NOMO-1 treated with dmso at 0.1 percent for 144 hours (cell line): ENCODE data around the gene SETBP1.

ENCODE experiments used
- DNase-seq: peaks from one replicate; lab custom pipeline; 2025; ENCODE audit not compliant: unreplicated experiment; lab: John Stamatoyannopoulos, UW

Gene SETBP1

DNA sequence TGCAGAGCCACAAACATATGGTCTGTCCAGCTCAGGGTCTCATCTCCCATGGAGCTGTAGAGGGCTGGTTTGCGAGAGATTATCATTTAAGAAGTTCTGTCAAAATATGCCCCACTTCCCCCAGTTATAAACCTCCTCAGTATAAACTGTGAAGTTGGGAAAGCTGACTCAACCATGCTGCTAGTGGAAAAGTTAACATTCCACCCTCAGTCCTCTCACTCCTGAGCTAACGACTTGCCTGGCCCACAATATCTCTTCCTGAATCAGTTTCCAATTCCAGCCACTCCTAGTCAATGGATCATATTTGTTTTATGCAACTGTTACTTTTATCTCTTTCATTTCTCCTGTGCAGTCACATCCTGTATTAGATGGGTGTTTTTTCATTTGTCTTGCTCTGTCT, 326.2 kb downstream of the SETBP1 start:
- DNase-seq, result no peak

DNA sequence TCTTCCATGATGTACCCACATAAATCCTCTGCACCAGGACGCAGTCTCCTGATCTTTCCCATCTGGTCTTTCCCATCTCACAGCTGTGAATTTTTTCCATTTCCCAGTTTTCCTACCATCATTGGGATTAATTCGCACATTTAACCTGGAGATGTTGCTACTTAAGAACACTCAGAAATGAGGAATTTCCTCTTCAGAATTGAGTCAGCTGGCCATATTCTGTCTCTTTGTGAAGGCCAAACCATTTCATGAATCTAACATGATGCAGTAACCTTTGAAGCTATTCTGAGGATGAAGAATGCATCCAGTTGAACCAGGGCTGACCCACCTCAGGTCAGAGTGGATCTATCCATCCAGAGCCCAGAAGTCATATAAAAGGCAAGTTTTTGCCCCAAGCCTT, 326.8 kb downstream of the SETBP1 start:
- DNase-seq, result no peak

DNA sequence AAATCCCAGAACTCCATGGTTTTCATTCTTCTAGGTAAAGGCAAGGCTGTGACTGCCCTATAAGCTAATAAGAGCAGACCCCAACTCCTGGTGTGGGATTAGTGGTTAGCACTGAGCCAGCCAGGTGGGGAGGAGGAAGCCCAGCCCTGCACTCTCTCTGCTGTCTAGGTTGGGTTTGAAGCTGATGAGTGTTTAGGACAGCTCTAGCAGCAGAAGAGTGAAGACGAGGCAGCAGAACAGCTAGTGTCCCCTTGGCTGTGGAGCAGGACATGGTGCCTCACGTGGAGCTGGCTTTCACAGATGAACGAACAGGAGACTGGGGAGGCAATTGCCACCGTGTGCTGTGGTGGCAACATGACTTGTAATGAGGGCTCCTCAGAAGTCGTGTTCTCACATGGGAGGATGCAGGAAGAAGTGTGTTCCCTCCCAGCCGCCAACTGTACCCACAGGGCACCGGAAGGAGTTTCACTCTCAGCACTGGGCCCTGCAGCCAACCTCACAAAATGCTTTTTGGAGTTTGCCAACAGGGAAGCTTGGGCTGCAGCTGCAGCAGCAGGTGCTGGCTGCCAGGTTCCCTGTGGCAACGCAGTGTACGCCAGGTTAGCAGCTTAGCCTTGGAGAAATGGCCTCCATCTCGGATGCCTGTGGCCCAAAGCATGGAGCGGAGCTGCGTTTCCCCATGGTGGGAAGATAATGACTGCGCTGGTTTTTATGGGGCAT, 328.2 kb downstream of the SETBP1 start:
- DNase-seq, result no peak

DNA sequence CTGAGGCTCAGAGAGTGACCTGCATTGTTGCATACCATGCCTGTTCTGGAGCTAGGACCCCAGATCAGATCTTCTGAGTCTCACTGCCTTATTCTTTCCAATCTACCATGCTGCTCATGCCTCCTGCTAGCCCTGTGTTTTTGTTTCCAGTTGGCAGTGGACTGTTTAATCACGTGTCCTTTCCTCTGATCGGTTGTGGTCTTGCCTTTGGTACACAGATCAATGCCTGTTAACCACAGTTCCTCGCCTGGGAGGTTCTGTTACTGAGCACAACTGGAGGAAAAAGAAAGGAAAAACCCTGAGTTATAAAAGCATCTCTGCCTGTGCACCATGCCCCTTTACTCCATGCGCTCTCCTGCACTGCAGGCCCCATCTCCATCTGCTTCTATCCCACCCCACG, 329.1 kb downstream of the SETBP1 start:
- DNase-seq, result no peak

DNA sequence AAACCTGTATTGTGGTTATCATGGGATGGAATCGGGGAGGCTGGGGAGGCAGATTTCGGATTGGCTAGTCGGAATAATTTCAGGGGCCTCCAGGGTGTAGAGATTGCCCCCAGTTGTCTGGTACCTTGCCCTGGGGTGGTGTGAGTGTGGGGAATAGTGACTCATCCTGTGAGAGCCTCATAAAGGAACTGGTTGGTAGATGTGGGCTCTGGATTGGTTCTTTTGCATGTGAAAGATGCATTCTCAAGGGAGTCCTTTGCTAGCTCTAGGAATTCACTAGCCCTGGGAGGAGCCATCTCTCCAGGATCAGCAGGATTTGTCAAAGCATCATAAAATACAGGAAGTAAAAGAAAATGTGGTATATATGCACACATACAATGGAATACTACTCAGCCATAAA, 331.6 kb downstream of the SETBP1 start:
- DNase-seq, result no peak

DNA sequence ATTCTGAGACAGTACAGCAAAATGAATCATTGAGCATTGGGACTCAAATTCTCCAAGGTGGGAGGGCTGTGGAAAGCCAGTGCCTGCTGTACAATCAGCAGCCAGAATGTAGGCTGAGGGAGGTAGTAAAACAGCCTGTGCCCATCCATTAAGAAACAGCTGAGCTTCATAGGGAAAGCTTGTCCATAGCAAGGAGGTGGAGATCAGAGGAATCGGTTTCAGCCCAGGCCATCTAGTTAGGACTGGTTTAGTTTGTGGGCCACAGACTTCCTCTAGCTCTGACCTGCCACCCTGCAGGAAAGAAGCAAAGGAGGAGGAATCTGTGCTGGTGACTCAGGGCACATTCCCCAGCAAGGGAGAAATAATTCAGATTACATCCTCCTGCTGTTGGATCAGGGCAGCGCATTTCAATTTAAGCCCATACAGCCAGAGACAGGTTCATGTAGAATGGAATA, 333.4 kb downstream of the SETBP1 start:
- no peak for DNase-seq

DNA sequence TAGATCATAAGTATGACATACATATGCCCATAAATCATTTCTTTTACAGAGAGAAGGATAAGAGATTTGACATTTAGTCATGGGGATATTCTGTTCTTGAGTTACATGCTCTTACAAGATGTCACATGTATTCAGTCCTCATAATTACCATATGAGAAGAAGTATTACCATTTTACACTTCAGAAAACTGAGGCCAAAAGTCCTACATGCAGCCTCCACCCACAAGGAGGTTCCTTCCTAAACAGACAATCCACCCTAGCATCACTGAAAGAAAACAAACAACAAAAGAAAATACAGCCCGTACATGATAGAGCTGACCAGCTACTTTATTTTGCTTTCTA, 335.1 kb downstream of the SETBP1 start:
- DNase-seq, result no peak

DNA sequence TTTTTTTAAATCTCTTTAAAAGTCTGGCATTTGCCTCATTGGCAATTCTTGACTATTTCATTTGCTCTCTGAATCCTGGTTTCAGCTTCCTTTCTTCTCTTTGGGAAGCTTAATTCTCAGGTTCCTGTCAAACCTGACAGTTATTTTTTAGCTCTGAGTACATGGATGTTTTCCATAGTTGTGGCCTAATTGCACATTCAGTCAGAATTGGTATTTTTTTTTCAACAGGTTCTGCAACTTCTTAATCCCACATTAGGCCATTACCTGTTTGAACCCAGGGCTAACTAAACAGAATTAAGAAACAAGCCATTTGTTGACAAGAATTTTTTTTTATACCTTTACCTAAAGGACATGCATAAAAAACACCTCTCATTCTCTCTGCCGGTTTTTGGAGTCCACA, 338.8 kb downstream of the SETBP1 start:
- DNase-seq, result no peak

DNA sequence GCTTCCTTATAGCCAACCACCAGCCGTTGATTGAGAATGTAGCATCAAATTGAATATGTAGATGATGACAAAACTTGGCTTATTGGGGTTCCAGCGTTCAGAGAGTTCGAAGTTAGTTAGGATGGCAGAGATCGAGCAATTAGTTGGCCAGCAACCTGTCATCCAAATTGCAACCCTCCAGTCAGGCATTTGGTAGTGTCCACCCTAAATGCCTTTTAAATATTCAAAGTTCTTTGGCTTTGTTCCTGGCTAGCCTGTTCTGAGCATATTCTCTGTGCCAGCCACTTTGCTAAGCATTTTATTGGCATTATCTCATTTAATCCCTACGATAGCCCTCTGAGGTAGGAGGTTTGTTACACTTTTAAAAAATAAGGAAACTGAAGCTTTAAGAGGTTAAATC, 342.8 kb downstream of the SETBP1 start:
- no peak for DNase-seq

DNA sequence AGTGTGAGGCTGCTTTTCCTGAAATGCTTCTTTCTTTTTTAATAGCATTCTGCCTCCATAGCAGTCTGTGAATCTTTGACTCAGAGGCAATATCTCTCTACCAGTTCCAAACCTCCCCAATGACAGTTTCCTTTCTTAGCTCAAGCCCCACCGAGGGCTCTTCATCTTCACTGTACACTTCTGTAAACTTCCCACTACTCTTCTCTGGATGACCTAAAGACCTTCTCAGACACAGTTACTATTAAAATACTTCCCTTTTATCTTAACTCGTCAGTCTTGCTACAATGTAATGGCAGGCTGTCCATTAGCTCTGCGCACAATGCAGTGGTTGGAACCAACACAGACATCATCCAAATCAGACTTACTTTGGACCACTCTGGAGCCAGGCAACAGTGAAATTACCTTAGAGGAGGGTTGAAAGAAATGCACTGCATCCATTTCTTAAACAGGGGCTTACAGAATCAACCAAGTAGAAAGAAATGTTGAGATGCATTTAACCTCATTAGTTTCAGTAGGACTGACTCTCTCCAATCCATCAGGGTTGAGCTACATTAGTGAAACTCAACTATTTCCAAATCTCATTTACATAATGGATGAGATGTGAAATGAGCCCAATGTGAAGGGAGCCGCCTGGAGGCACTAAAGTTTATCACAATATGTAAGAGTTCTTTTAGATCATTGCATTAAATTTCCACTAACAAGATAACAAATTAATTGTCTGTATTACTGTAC, 343.8 kb downstream of the SETBP1 start:
- no peak for DNase-seq

DNA sequence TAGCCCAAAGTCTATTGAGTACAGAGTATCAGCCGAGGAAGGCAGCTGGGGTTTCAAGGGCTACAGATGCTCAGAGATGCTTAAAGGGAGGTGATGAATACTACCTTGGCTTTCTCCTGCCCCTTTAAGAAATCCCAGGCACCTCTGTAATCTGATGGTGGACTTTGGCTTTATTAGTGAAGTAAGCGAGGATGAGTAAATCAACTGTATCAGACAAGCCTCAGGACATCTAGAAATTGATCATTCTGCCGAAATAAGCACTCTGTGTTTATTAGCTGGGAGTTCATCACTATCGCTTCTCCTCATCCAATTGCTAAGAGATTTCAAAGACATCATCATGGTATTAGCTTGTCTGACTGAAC, 344.4 kb downstream of the SETBP1 start:
- no peak for DNase-seq

DNA sequence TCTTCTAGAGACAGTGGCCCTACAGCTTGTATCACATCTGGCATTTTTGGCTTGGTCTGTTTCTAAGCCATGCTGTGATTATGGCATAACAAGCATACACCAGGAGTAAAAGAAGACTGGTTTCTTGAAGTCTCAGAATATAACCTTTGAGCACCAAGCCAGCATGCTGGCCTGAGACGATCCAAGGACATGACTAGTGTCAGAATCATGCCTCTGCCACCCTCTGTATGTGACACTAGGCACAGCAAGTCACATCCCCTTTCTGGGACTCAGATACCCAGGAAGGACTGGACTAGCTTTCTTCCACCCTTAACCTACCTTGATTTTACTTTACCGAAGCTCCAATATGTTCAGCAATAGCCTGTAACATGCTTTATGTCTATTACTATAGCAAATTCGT, 345.5 kb downstream of the SETBP1 start:
- no peak for DNase-seq

DNA sequence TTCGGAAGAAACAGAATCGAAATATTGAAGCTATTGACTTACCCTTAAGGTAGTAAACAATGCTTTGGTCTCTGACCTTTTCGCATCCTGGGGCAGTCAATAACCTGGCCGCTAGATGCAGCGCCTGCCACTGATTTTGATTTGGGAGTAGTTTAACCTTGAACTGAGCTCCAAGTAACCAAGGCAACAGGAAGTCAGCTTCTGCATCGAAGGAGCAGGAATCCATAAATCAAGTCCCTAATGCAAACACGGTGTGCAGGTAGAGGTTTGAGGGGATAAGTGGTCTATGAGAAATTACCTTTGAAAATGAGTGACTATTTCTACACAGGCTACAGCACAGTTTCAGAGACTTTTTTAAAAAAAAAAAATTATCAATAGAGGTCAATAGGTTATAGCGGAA, 353.5 kb downstream of the SETBP1 start:
- DNase-seq, result no peak

DNA sequence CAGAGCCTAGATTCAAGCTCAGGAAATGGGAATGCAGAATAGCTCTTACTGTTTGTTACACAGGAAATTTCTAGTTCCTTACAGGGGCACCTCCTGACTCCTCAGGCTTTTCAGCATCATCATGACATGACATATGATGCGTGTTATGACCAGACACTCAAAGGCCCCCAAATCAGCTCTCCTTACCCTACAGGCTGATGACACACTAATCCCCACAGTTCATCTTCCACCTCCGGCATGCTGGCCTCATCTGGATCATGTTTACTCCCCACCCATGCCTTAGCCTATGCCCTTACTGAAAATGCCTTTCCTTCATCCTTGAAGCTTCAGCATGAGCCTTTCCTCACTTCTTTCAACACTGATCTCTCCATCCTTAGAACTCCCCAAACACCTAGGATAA, 356.9 kb downstream of the SETBP1 start:
- no peak for DNase-seq

DNA sequence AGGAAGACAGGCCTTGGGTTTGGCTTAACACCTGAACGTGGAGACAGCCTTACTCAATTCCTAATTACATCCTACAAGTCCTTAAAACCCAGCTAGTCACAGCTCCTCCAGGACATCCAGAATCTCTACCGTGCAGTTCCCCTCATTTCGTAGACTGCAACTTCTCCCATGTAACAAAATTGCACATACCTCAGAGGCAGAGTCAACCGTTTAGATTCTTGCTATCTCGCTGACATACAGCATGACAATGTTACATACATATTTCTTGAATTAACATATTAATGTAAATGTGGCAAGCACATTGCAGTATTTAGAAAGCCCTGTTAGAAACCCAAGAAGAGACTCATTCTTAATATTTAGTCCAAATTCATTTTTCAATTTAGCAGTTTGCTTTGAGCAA, 358.7 kb downstream of the SETBP1 start:
- DNase-seq, result no peak

DNA sequence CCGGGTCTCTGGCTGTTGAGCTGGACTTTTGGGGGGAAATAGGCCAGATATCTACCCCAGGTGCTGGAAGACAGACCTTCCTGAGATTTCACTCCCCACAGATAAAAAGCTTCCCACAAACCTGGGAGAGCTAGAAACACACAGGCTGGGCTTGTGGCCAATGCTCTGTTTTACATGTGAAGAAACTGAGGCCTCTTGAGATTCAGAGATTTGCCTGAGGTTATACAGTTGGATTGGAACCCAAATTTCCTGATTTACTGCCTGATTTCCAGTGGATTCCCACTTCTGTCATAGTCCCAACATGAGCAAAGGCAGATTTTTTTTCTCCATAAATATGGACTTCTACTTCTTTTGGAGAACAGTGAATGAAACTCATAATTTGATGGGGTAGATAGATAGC, 360.2 kb downstream of the SETBP1 start:
- DNase-seq, result no peak

DNA sequence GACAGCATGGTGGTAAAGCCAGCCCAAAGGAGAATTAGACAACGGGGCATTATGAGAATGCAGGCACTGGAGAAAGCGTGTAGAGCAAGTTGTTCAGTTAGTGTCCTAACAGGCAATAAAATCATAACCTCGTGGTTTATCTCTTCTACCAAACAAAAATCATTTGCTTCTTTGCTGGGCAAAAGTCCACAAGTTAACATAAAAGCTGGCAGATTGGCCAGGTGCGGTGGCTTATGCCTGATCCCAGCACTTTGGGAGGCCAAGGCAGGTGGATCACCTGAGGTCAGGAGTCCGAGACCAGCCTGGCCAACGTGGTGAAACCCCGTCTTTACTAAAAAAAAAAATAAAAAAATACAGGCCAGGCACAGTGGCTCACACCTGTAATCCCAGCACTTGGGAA, 364.1 kb downstream of the SETBP1 start:
- DNase-seq, result no peak

DNA sequence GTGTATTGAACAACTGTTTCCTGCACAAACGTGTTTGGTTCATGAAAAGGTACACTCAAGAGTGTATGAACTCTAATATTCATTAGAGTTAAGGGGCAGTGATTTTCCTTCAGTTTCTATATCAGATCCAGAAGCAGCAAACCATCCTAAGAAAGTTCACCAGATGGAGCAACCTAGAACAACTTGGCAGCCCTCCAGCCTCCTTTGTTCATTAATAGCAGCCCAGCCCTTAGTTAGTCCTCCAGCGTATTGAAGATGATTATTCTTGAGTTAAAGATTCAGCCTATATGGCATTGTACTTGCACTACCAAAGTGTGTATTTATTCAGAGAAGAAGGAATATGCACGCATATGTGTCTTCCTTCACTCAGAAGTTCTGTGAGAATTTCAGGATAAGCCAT, 365.5 kb downstream of the SETBP1 start:
- no peak for DNase-seq

DNA sequence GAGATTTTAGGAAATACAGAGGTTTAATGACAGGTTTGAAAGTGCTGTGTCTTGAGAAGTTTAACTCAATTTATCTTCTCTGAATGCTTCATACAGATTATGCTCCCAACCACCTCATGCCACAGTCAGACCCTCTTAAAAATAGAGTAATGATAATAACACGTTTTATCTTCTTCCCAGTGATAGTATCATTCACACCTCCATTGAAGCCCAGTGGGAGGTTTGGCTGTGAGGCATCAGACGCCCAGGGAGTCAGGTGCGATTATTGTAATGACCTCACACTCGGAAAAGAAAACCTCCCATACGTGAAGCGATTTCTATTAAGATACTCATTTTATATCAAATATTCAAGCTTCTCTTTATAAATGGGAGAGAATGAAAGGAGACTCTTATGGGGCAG, 366.3 kb downstream of the SETBP1 start:
- no peak for DNase-seq

DNA sequence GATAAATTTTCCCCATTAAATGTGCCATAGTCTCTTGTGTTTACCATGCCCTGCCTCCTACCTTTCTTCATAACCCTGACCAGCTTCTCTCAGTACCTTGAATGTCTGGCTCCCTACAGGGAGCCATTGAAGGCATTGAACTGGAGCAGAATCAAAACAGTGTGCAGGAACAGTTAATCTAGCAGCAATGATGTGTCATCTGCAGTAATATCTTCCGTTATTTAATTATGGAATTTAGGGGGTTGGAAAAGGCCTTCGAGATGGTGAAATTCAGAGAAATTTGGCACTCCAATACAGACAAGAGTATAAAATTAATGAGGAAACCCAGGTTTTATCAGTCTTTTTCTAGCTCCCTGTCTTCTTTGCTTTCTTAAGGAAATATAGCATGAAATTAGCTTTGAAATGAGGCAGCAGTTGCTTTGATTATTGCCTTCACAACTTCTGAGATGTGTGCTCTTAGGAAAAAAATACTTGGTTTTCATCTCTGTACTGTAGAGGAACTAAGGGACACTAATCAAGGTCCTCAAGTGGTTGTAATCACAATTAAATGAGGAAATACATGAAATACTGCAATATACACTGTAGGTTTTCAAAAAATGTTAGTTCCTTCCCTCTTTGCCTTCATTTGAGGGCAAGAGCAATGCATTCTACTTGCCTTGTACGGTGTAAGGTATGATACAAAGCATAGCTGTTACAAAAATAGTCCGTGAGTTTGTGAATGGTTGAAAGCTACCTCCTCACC, 369.1 kb downstream of the SETBP1 start:
- no peak for DNase-seq

DNA sequence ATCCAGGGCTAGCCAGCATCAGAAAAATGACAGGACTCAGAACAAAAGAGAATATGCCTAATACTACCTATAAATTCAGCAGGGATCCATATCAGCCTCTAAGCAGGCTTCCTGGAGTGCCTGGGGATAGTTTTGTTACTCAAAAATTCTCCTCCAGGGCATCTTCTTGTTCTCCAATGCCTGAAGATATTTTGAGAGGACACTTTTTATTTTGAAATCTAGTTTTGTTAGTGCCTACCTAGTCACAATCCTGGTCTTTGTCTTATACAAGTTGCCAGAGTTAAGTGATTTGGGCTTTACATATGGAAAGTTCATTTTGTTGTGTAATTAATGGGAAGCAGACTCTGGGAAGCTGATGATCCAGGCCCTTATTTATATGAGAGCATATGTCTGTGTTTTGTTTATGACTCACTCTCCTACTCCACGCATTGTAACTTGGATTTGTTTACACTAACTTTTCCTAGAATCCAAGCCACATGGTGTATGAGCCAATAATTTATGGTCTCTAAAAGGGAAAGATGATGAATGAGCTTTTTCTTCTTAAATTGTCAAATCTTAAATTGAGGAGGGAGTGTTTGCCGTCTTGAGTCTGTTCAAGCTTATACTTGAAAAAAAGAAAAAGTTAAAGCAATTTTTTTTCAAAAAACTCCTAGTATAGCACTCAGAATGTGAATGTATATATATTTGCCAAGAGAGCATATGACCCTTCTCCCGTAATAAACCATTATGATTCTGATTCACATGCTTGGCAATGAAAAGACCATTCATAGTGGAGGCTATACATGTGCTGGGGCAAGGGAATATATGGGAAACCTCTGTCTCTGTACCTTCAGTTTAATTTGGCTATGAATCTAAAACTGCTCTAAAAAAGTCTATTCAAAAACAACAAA, 370.3 kb downstream of the SETBP1 start:
- no peak for DNase-seq
